Neuron (in vitro differentiated cells): Measurements from ENCODE around the gene CABS1.

Experiments used
- H2AFZ ChIP-seq: one replicate; pipeline ENCODE4 v1.6.1; 2013; ENCODE audit warnings: low read depth, mild to moderate bottlenecking, inconsistent platforms, low read length, moderate library complexity
- H3K27me3 ChIP-seq: one replicate; pipeline ENCODE4 v1.6.1; 2013; ENCODE audit warnings: low read length; ENCODE audit not compliant: insufficient read depth
- H3K36me3 ChIP-seq: one replicate; pipeline ENCODE4 v1.6.1; 2013; ENCODE audit warnings: low read length; ENCODE audit not compliant: insufficient read depth
- H3K4me1 ChIP-seq: one replicate; pipeline ENCODE4 v1.6.1; 2013; ENCODE audit warnings: low read length; ENCODE audit not compliant: insufficient read depth
- H3K4me3 ChIP-seq: 2 replicates; pipeline ENCODE4 v1.5.1; 2013; ENCODE audit warnings: mild to moderate bottlenecking, low read length, moderate library complexity
- H3K9me3 ChIP-seq: one replicate; pipeline ENCODE4 v1.6.1; 2013; ENCODE audit warnings: low read length

Gene CABS1

DNA sequence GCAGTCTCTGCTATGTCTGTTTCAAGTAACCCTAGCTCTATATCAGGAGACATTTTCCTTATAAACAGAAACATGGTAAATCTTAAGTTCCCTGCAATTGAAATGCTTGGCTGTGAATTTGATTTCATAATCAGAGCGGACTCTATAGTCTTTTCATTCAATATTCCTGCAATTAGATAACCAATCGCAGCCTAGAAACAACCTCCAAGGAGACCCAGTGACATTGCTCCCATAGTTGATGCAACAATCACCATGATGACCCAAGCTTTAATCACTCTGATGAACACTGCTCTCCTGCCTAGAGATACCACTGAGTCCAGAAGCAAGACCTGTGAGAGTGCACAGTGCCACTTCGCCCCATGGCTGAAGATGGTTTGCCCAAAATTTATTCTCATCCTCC is at the start of gene CABS1:
TSS of gene CABS1 (plus strand) at position 301 of the 400 bp plus-strand sequence. CDS start at position 360, 59 bp downstream.
- H3K27me3 ChIP-seq = no peaks in the 10 kb centered on the region
- H3K4me1 ChIP-seq = no peaks in the 10 kb centered on the region
- no peak within 1 kb of the TSS for H2AFZ ChIP-seq
- H3K36me3 ChIP-seq = no peaks in the 10 kb centered on the region
- no peaks in the 10 kb centered on the region for H3K9me3 ChIP-seq
- H3K4me3 ChIP-seq = no peak within 1 kb of the TSS

DNA sequence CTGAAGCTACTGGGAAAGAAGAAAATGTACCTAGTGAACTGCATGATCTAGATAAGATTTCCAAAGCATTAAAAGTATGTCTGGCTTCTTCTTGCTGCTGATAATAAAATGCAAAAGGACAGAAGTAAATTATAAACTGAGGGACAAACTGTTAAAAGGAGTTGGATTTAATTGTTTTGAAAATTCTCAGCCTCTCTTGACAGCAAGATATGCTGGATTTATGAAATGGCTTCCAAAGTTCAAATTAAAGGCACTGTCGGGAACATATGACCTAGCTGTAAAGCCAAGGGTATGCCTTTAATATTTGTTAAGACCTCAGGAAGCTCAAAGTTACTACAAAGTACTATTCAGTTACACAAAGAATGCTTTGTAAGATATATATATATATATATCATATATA is 46.1 kb upstream of the CABS1 start:
- Histone ChIP-seq H3K4me3 (no peak overlapping the region), H3K4me1 (no peaks in the 10 kb centered on the region), H3K27me3 (no peaks in the 10 kb centered on the region), H3K36me3 (no peaks in the 10 kb centered on the region), H2AFZ (no peak overlapping the region), H3K9me3 (no peaks in the 10 kb centered on the region)

DNA sequence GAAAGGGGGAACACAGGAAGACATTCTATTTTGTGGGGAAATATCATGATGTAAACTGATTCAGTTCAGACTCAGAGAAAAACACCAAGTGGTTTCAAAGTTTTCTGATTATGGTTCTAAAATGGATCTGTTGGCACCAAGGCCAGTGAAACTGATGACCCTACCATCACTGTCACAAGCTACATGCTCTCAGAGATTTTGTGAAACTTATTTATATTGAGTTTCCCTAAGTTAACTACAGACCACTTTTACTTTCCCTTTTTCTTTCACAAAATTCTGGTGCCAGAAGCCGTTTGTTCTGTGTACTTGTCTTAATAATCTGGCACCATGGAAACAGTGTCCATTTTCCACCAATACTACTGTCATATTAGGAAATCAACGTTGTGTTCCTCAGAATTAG is 43.4 kb upstream of the CABS1 start:
- Histone ChIP-seq H2AFZ (no peak overlapping the region), H3K4me1 (no peaks in the 10 kb centered on the region), H3K4me3 (no peak overlapping the region)

DNA sequence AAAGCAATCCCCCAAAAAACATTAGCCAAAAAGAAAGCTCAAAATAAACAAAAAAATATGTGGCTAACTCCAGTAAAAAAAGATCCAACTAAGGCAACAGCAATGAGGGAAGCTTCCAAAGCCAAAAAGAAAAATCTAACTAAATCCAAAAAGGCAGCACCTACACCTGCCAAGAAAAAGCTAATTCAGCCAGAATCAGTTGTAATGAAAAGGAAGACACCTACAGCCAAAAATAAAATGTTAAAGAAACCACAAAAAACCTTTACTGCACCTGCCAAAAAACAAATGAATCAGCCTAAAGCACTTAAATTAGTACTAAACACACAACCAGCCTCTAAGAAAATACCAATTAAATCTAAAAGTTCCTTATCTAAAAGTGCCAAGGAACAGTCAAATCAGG is 37.2 kb upstream of the CABS1 start:
- H3K4me3 ChIP-seq = no peak overlapping the region
- no peaks in the 10 kb centered on the region for H3K4me1 ChIP-seq
- no peaks in the 10 kb centered on the region for H3K36me3 ChIP-seq

More for the DNA sequence above, 43.4 kb upstream of the CABS1 start:
- Histone ChIP-seq H3K36me3 (no peaks in the 10 kb centered on the region), H3K27me3 (no peaks in the 10 kb centered on the region), H3K9me3 (no peaks in the 10 kb centered on the region)

DNA sequence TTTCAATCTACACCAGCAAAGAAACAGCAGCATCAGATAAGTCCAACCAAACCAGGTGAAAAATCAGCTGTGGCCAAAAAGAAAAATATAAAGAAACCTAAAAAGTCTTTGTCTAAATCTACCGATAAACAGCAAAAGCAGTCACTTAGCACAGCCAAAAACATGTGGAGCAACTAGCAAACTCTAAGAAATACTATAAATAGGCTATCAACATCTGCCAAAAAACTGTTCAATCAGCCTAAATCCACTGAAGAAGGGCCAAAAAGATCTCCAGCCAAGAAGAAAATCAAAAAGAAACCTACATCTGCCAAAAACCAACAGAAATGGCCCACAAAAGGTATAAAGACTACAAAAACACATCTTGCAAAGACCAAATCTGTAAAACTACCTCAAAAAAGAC is 36.7 kb upstream of the CABS1 start:
- H3K4me3 ChIP-seq = no peak overlapping the region
- H2AFZ ChIP-seq = no peak overlapping the region
- H3K9me3 ChIP-seq = no peaks in the 10 kb centered on the region
- H3K27me3 ChIP-seq = no peaks in the 10 kb centered on the region
- no peaks in the 10 kb centered on the region for H3K36me3 ChIP-seq
- no peaks in the 10 kb centered on the region for H3K4me1 ChIP-seq

More for the DNA sequence above, 37.2 kb upstream of the CABS1 start:
- Histone ChIP-seq H3K27me3 (no peaks in the 10 kb centered on the region), H3K9me3 (no peaks in the 10 kb centered on the region), H2AFZ (no peak overlapping the region)

DNA sequence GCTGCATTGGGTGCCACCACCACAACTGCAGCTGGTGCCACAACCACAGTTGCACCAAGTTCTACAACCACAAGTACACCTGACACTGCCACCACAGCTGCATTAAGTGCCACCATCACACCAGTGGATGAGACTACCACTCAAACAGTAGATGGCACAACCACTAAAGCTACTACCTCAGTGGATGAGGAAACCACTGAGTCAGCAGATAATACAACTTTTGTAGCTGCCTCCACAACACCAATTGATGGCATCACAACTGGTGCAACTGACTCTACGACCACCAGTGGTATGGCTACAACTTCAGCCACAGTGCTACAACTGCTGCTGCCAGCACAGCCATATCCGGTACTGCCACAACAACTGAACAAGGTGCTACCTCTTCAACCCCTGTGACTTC is 35.1 kb upstream of the CABS1 start:
- Histone ChIP-seq H3K9me3 (no peaks in the 10 kb centered on the region), H2AFZ (no peak overlapping the region), H3K27me3 (no peaks in the 10 kb centered on the region), H3K4me3 (no peak overlapping the region), H3K36me3 (no peaks in the 10 kb centered on the region), H3K4me1 (no peaks in the 10 kb centered on the region)

DNA sequence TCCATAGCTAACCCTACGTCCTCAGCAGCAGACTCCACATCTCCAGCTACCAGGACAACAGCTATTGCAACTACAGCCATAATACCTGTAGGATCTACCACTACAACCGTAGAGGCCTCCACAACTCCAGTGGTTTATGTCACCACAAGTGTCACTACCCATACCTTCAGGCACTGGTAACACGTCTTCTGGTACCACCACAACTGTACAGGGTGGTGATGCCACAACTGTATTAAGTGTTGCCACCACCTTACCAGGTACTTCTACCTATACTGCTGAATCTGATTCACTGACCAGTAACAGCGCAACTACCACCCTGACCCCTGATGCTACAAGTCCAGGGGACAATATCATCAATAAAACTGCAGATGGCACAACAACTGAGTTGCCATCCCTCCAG is 34.6 kb upstream of the CABS1 start:
- H3K36me3 ChIP-seq = no peaks in the 10 kb centered on the region

DNA sequence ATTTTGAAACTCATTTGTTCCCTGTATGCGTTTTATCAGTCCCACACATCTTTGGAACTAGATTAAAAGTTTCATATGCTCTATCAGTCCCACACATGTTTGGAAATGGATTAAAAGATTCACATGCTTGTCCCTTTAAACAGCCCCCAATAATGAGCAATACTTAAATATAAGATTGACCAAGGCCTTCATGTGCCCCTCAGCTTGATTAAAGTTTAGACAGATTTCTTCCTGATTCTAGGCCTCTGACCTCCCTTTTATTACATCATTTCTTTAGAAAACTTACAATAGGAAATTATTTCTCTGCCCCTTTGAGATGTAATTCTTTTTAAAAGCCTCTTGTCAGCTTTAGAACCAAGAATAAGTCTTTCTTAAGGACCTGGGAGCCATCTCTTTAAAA is 31.7 kb upstream of the CABS1 start:
- no peaks in the 10 kb centered on the region for H3K36me3 ChIP-seq

More for the DNA sequence above, 34.6 kb upstream of the CABS1 start:
- H3K4me3 ChIP-seq = no peak overlapping the region
- no peaks in the 10 kb centered on the region for H3K9me3 ChIP-seq
- no peak overlapping the region for H2AFZ ChIP-seq
- no peaks in the 10 kb centered on the region for H3K27me3 ChIP-seq
- no peaks in the 10 kb centered on the region for H3K4me1 ChIP-seq

DNA sequence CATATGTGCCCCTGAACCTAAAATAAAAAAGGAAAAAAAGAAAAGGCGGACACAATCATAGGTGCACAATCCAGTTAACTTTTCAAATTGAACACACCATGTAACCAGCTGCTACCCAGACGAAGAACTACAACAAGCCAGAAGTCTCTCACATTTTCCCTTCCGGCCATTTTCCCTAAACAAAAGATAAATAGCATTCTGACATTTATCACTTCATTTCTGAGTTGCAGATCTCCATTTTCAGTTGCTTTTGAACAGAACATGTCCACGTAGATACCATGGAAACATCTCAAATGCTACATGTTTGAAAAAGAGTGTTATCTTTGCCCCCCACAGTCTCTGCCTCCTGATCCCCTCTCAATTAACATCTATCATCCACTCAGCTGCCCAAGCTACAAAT is 29.2 kb upstream of the CABS1 start:
- Histone ChIP-seq H3K9me3 (no peaks in the 10 kb centered on the region), H2AFZ (no peak overlapping the region), H3K27me3 (no peaks in the 10 kb centered on the region), H3K4me3 (no peak overlapping the region), H3K4me1 (no peaks in the 10 kb centered on the region), H3K36me3 (no peaks in the 10 kb centered on the region)

More for the DNA sequence above, 31.7 kb upstream of the CABS1 start:
- H3K4me3 ChIP-seq = no peak overlapping the region
- no peaks in the 10 kb centered on the region for H3K27me3 ChIP-seq
- H3K4me1 ChIP-seq = no peaks in the 10 kb centered on the region
- no peaks in the 10 kb centered on the region for H3K9me3 ChIP-seq
- no peak overlapping the region for H2AFZ ChIP-seq

DNA sequence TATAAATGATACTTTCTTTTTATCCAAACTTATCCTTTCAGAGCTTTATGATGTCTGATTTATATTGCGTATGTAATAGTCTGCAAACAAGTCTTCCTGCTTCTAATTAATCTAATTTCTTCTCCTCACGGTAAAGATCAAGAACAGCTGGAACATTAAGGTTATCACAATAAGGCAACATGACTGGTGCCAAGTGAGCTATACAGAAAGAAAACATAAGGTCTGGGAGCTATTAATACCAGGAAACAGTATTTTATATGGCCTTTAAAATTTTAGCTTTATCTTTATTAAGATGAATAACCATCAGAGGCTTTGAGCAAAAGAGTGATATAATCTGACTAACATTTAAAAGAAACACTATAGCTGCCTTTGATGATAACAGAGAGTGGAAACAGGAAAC is 28.7 kb upstream of the CABS1 start:
- no peaks in the 10 kb centered on the region for H3K36me3 ChIP-seq
- no peaks in the 10 kb centered on the region for H3K4me1 ChIP-seq
- H2AFZ ChIP-seq = no peak overlapping the region
- no peak overlapping the region for H3K4me3 ChIP-seq
- H3K27me3 ChIP-seq = no peaks in the 10 kb centered on the region
- no peaks in the 10 kb centered on the region for H3K9me3 ChIP-seq

DNA sequence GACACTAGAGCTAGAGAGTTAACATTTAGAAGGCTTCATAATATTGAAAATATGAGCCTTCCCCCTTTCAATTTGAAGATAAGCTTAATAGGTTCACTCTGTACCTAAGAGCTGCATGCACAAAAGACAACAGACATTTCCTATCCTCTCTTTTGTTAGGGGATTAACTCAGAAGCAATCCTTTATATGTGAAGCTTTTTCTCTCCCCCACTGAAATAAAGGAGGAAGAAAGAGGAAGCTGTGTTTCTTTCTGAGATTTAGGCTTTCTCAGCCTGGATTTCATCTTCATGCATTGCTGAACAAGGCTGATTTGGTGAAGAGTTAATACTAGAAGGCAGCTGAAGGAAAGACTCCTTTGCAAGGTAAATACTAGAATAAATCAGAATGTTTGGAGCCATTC is 21.0 kb upstream of the CABS1 start:
- Histone ChIP-seq H2AFZ (no peak overlapping the region), H3K27me3 (no peaks in the 10 kb centered on the region), H3K36me3 (no peaks in the 10 kb centered on the region), H3K4me3 (no peak overlapping the region), H3K9me3 (no peaks in the 10 kb centered on the region), H3K4me1 (no peaks in the 10 kb centered on the region)

DNA sequence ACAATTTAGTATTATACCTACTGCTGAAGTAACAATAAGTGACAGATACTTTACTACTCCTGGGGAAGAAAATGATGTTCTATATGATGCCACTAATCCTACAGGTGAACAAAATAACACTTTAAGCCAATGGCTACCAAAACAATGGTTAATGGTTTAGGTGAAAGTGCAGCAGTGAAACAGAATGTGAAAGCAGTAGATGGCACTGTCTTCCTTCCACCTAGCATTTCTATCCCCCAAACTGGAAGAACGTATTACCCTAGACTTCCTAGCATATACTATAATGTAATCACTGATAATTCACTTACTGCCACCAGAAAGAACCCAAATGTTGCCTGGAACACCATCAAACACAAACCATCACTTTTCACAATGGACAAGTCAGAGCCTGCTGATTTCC is 18.9 kb upstream of the CABS1 start:
- Histone ChIP-seq H3K4me1 (no peaks in the 10 kb centered on the region), H2AFZ (no peak overlapping the region), H3K27me3 (no peaks in the 10 kb centered on the region), H3K36me3 (no peaks in the 10 kb centered on the region), H3K9me3 (no peaks in the 10 kb centered on the region), H3K4me3 (no peak overlapping the region)

DNA sequence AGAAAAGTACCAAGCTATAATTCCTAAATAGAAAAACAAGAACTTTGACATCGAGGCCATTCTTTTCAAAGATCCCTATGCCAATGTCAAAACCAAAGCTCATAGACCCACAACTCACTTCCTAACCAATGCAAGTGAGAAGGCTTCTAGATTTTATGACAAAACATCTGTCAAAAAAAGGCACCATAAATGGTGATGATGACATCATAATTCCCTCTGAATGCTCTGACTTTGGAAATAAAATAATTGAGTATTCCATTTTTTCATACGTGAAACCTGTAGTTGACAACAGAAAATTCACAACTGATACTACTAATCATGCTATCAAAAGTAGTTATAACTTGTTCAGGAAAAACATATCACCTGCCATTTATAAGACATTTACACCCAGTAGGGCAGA is 8.7 kb upstream of the CABS1 start:
- H3K36me3 ChIP-seq = no peaks in the 10 kb centered on the region
- no peaks in the 10 kb centered on the region for H3K27me3 ChIP-seq
- no peak overlapping the region for H2AFZ ChIP-seq
- no peak overlapping the region for H3K4me3 ChIP-seq
- no peaks in the 10 kb centered on the region for H3K4me1 ChIP-seq
- no peaks in the 10 kb centered on the region for H3K9me3 ChIP-seq

DNA sequence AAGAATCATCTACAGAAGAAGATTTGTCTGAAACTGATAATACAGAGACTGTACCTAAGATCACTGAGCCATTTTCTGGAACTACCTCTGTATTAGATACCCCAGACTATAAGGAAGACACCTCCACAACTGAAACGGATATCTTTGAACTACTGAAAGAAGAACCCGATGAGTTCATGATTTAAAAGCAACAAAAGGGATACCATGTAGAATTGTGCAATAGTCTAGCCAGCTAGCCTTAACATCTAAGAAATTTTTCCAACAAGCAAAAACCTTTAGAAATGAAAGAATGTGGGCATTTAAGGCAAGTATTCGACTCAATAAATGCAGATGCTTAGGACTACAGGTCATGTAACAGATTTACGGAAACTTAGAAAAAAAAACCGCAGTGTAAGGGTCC is 1.3 kb downstream of the CABS1 start:
- H3K27me3 ChIP-seq = no peaks in the 10 kb centered on the region
- H3K4me1 ChIP-seq = no peaks in the 10 kb centered on the region
- no peak overlapping the region for H3K4me3 ChIP-seq
- no peaks in the 10 kb centered on the region for H3K36me3 ChIP-seq
- H3K9me3 ChIP-seq = no peaks in the 10 kb centered on the region
- H2AFZ ChIP-seq = no peak overlapping the region
